Measurements from ENCODE around the gene TMTC2.
A peak's percentile ranks its signal among the peaks of the same experiment; 100 is the strongest.

Gene TMTC2

DNA sequence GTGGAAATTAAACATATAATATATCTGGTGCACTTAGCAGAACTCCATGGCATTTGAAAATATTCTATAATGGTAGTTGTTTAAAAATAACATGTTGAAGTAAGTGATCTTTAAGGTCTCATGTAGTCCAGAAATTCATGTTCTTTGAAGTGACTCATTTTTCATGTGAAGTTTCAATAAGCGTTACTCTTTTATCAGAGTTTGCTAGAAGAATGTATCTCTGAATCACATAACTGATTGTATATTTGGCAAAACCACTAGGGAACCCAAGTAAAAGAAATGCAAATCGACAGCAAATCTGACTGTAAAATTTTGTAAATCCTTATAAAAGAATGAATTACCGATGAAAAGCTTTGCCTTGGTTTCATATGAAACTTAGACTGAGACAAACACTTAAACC, 463.3 kb downstream of the TMTC2 start:
- no peak overlapping the region for H3K27ac ChIP-seq
- no peak for DNase-seq (ENCODE audit: low read depth, low spot score)

DNA sequence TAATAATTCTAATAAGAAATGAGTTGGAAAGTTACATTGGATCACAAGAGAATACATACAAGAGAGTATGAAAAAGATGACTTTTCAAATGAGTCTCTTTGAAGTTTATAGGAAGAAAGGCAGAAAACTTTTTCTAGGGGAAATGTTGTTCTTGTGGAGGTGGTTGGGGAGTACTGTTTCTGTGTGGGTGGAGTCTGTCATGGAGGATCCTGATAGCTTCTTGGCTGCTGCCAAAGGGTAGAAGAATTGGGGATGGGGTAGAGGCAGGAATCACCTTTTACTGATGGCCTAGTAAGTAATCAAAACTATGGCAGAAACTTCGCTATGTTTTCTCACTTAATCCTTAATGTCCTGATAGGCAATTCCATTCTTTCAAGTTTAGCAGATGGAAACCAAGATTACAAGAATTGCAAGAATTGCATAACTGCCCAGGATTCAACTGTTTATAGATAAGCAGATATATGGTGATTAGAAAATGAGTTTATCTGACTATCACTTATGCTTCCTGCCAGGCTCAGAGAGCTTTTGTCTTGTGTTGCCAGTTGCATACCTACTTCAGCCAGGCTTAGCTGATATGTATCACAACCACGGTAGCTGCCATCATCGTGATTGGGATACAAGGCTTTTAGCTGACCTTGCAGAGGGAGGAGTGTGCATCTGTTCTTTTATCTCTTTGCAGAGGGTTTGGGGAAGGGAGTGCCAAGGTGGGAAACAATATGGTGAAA, 463.9 kb downstream of the TMTC2 start:
- no peak for DNase-seq (ENCODE audit: low read depth, low spot score)
- no peak overlapping the region for H3K27ac ChIP-seq

DNA sequence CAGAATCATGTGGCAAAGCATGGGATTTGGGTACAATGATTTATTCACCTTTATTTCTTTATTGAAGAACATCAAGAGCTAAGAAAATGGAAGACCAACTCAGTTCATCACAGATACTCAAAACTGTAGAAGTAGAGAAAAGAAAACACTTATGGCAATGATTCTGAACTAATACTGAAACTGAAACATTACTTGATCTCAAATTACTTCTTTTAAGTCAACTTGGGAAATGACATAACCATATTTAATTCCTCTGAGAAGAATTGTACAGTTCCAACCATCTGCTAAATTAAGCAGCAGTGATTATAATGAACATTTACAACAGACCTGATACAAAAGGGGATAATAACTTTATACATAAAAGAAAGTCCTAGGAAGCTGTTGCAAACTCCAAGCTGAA, 466.5 kb downstream of the TMTC2 start:
- no peak for DNase-seq (ENCODE audit: low read depth, low spot score)
- H3K27ac ChIP-seq = no peak overlapping the region

DNA sequence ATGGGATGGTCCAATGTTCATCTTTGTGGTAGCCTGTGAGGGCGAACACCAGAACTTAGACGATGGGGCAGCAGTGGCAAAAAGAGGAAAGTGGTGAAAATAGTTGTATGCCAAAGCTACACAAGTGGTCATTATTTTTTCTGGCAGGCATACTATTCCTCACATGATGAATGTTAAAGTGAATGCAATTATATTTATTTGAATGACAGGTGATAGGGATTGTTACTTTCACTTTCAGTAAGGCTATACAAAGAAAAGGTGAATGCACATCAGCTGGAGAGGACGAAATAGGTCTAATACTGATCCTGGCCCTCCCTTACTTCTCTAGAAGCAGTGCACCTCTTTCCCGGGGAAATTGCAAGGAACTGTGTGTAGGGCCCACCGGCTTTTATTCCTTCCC, 470.1 kb downstream of the TMTC2 start:
- DNase-seq (ENCODE audit: low read depth, low spot score) = no peak
- H3K27ac ChIP-seq = no peak overlapping the region

DNA sequence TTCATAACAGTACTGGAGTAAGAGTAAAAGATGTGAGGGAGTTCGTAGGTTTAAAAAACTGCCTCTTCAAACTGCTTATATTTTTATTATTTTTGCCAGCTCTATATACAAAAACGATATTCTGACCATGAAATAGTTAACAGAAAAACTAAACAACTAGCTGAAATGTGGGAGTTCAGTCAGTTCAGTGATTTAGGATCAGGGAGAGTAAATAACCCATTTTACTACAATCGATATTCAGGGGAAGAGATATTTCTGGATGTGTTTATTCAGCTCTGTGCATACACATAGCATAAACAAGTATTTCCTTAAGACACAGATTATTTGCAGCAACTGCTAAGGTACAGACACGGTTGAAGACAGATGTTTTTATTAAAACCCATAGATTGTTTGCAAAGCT, 470.9 kb downstream of the TMTC2 start:
- no peak for DNase-seq (ENCODE audit: low read depth, low spot score)

DNA sequence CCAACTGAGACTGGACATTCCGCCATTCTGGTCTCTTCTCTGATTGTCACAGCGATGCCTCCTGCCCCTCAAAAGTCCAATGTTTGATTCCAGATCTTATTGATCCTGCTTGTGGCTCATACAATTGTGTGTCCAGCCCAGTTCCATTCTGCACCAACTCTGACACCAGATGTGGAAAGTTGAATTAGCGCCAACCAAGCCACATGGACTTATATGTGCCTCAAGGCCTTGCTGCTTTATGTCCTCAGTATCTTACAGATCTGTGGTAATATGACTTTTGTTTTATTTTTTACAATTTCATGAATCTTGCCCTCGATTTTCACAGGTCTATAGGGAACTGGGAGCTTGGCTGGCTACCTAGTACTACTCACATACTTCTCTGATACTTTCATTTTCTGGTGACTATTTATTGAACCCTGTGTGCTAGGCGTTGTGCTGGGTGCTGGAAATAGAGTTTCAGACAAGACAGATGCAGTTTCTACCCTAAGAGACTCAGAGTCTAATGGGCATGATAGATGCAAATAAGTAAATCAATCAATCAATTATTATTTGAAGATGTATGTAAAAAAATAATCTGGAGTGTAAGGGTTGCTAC, 472.0 kb downstream of the TMTC2 start:
- DNase-seq (ENCODE audit: low read depth, low spot score) = no peak
- no peak overlapping the region for H3K27ac ChIP-seq

More for the DNA sequence above, 470.9 kb downstream of the TMTC2 start:
- no peak overlapping the region for H3K27ac ChIP-seq

DNA sequence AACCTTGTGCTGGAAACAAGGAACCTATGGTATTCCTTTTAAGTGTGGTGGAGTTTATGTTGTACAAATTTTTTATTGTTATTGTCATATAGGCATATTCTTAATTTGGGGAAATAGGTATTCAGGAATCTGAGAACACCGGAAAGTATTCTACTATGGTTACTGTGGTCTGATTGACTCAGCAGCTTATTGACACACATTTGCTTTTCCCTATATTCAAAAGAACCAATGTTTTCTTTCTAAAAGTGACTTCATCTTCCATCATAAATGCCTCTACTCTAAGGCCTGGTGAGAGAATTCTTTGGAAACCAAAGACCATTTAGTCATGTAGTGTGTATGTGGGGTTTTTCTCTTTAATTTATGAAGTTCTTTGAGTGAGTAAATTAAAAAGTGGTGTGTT, 474.8 kb downstream of the TMTC2 start:
- peak; percentile 27 for DNase-seq (ENCODE audit: low read depth, low spot score)
- no peak overlapping the region for H3K27ac ChIP-seq

DNA sequence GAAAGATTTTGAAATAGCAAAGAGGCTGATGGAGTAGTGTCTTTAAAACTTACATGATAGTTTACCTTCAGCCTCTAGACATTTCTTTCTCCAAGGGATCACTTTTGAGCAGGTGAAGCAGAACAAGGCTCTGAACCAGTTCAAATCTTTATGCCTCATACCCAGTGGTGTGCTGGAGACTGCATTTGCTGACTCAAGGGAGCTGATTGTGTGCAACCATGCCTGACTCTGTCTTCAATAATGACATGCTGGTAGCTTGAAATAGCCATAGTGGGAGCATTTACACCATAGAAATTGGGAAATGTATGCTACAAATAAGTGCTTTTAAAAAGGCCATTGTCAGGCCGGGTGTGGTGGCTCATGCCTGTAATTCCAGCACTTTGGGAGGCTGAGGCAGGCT, 482.0 kb downstream of the TMTC2 start:
- no peak for DNase-seq (ENCODE audit: low read depth, low spot score)
- no peak overlapping the region for H3K27ac ChIP-seq

DNA sequence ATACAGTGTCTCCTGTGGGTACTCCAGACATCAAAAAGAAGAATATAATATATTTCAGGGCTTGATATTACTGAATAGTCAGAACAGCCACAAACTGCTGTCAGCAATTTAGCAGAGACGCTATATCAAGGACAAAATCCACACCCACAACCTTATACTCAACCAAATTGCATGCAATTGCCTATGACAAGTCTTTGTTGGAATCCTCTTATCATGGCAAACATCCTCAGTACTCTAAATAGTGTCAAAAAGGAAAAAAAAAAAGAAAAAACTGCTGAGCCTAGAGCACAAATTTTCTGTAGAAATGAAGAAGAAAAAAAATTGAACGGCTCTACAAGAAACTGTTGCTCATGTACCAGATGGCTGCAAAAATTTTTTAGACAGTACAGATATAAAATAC, 485.7 kb downstream of the TMTC2 start:
- no peak overlapping the region for H3K27ac ChIP-seq

DNA sequence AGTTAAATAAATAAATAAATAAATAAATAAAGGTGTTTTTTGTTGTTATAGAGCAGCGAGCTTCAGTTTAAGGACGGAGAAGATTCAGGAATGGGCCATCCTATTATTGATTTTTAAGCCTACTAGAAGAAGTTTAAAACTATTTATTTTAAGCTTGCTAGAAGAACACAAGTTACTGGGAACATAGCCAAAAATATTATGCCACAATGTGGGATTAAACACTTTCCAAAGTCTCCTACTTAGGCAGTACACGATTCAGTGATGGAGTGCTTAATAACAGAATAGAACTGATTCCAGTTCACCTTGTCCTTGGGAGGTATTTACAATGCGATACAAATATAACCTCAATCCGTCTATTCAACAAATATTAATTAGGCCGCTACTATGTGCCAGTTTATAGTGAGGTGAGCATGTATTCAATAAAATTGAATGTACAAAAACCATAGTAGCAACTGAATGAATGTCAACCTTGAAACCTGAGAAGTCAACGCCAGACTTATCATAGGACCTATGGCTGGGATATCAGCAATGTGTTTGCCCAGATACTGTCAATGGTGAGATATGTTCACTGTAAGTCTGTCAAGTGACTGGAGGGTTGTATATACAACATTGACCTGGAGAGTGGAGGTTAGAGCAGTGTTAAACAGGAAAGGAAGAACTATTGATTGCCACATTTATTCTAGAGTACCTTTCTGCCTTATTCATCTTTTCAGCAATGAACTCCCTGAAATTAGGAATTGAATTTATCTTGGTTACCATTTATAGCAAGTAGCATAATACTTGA, 486.4 kb downstream of the TMTC2 start:
- no peak overlapping the region for H3K27ac ChIP-seq
- no peak for DNase-seq (ENCODE audit: low read depth, low spot score)

More for the DNA sequence above, 485.7 kb downstream of the TMTC2 start:
- DNase-seq (ENCODE audit: low read depth, low spot score) = no peak

DNA sequence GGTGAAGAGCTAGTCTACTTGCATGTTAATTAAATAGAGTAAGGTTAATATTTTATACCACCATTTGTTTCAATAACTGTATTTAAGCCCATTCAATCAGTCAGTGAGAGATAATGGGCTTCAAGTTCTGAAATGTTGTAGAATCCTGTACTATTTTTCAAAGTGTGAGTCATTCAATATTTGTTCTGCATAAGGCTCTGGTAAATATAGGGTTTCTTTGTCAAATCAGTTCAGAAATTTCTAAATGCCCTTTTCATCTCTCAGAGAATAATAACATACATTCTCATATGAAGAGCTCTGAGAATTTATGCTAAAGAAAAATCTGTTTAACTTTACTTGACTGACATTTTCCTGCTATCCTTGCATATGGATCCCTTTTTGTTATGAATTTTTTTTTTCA, 493.3 kb downstream of the TMTC2 start:
- DNase-seq (ENCODE audit: low read depth, low spot score) = no peak
- no peak overlapping the region for H3K27ac ChIP-seq

DNA sequence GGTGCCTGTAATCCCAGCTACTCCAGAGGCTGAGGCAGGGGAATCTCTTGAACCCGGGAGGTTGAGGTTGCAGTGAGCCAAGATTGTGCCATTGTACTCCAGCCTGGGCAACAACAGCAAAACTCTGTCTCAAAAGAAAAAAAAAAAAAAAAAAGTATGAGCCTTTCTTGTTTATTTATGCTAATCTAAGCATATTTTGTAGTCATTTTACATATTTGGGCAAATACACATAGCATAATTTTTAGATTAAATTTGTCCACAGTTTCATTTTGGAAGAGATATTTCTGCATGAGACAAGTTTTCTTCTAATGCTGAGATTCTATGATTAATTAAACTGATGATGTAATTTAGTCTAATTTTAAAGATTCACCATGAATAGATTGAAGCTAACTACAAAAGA, 494.4 kb downstream of the TMTC2 start:
- H3K27ac ChIP-seq = no peak overlapping the region
- DNase-seq (ENCODE audit: low read depth, low spot score) = no peak

DNA sequence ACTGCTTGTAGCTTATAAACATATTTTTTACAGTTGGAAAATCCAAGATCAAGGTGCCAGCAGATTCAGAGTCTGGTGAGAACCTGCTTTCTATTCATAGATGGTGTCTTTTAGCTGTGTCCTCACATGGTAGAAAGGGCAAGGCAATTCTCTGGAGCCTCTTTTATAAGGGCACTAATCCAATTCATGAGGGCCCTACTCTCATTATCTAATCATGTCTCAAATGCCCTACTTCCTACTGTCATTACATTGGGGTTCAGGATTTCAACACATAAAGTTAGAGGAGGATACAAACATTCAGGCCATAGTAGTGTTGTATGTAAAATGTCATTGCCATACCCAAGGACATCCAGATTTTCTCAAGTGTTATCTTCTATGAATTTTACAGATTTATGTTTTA, 496.4 kb downstream of the TMTC2 start:
- H3K27ac ChIP-seq = no peak overlapping the region
- DNase-seq (ENCODE audit: low read depth, low spot score) = no peak
